Smooth muscle cell (in vitro differentiated cells): ENCODE measurements around the gene CACNA2D4. TPM values are rescaled to one million over a fixed set of nuclear protein-coding genes. Genes with fewer than 3 reads are reported as not detected.

ENCODE experiments used
- DNase-seq: peaks from one replicate; lab custom pipeline; 2025; ENCODE audit not compliant: unreplicated experiment; lab: John Stamatoyannopoulos, UW
- H2AFZ ChIP-seq: fragments of 200-600 bp; sonication (generic); 2 replicates; pipeline ENCODE4 v1.6.0; 2016; ENCODE audit warnings: antibody characterized with exemption, low read depth, mild to moderate bottlenecking
- H3F3A ChIP-seq: fragments of 200-600 bp; sonication (generic); 2 replicates; pipeline ENCODE4 v1.6.0; 2017; ENCODE audit warnings: antibody characterized with exemption, low read depth
- H3K27ac ChIP-seq: fragments of 200-600 bp; sonication (generic); 2 replicates; pipeline ENCODE4 v1.5.1; 2016; ENCODE audit warnings: low read depth, mild to moderate bottlenecking
- H3K27me3 ChIP-seq: fragments of 200-600 bp; sonication (generic); 2 replicates; pipeline ENCODE4 v1.6.1; 2016; ENCODE audit warnings: low read depth, mild to moderate bottlenecking
- H3K36me3 ChIP-seq: fragments of 200-600 bp; sonication (generic); 2 replicates; pipeline ENCODE4 v1.5.1; 2016; ENCODE audit warnings: low read depth
- H3K4me1 ChIP-seq: fragments of 200-600 bp; sonication (generic); 2 replicates; pipeline ENCODE4 v1.5.1; 2016; ENCODE audit warnings: low read depth
- H3K4me2 ChIP-seq: fragments of 200-600 bp; sonication (generic); 2 replicates; pipeline ENCODE4 v1.6.0; 2016; ENCODE audit warnings: mild to moderate bottlenecking
- H3K4me3 ChIP-seq: fragments of 200-600 bp; sonication (generic); 2 replicates; pipeline ENCODE4 v1.5.1; 2016; ENCODE audit warnings: mild to moderate bottlenecking
- H3K79me2 ChIP-seq: fragments of 200-600 bp; sonication (generic); 2 replicates; pipeline ENCODE4 v1.6.0; 2016; ENCODE audit warnings: low read depth, mild to moderate bottlenecking
- H3K9ac ChIP-seq: fragments of 200-600 bp; sonication (generic); 2 replicates; pipeline ENCODE4 v1.6.0; 2016; ENCODE audit warnings: low read depth
- H3K9me3 ChIP-seq: fragments of 200-600 bp; sonication (generic); replicated peaks from 2 replicates; pipeline ENCODE4 v1.5.1; 2016; ENCODE audit warnings: low read depth
- H4K20me1 ChIP-seq: fragments of 200-600 bp; sonication (generic); 2 replicates; pipeline ENCODE4 v1.6.0; 2016; ENCODE audit warnings: low read depth
- WGBS: methylation state at CpG from one replicate; pipeline ENCODE4 v1.1.7; 2016; ENCODE audit warnings: low lambda C conversion rate; 5-methylcytosine and 5-hydroxymethylcytosine counted together
- polyA plus RNA-seq: library from polyadenylated mRNA; unstranded; fragments of >200 nt; fragmentation: Nextera tagmentation; extraction: Ambion mirVana; gene quantifications from 2 replicates; pipeline ENCODE4 v1.2.1, GENCODE V29; 2016
- total RNA-seq: library from RNA; depleted of rRNA; stranded (reverse); fragments of >200 nt; gene quantifications from 2 replicates; pipeline ENCODE4 v1.2.3, GENCODE V29; 2014
- TF ChIP-seq, protein P1 (sequence below): fragments of 200-600 bp; sonication (generic); IDR thresholded peaks from 2 replicates; pipeline ENCODE4 v1.5.1; 2017; ENCODE audit warnings: borderline replicate concordance, mild to moderate bottlenecking, antibody characterized with exemption; ENCODE audit not compliant: insufficient read depth, poor library complexity, severe bottlenecking

The CACNA2D4 gene
- total and polyA plus RNA-seq, 2 experiments from 2014 or later, result 0.98 TPM; not detected in 1

DNA sequence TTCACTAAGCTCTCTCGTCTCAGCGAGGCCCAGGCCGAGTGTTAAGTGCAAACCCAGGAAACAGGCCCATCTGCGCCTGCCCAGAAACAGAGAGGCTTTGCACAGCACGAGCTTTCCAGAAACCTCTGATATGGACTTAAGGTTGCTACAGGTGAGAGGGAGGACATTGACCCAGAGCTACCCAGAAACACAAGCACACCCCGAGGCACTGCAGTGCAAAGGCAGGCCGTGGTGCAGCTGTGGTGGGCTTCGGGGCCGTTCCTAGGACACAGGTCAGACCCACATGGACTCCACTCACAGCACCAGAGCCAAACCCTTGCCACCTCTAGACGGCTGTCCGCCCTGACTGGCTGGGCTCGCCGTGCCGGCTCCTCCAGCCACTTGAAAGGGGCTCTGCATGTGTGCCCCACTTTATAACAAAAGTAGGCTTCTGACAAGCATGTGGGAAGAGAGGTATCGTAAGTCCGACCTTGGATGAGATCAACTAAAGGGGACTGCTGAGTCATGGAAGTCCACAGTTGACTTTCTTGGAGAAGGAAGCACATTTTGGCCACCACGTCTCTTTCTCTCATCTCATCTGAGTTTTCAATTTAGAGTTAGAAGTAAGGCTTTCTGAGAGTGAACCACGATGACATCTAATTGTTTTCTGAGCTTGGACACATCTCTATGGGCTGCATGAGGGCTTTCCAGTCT lies 38.2 kb downstream of the CACNA2D4 start:
- no peaks in the 10 kb centered on the region for H3K9me3 ChIP-seq
- no peak overlapping the region for H3K4me2 ChIP-seq
- H3F3A ChIP-seq, result no peaks in the 10 kb centered on the region
- H3K27me3 ChIP-seq, result peaks cover 8% of the 10 kb centered on the region
- no peak for DNase-seq
- TF ChIP-seq, protein P1, sequence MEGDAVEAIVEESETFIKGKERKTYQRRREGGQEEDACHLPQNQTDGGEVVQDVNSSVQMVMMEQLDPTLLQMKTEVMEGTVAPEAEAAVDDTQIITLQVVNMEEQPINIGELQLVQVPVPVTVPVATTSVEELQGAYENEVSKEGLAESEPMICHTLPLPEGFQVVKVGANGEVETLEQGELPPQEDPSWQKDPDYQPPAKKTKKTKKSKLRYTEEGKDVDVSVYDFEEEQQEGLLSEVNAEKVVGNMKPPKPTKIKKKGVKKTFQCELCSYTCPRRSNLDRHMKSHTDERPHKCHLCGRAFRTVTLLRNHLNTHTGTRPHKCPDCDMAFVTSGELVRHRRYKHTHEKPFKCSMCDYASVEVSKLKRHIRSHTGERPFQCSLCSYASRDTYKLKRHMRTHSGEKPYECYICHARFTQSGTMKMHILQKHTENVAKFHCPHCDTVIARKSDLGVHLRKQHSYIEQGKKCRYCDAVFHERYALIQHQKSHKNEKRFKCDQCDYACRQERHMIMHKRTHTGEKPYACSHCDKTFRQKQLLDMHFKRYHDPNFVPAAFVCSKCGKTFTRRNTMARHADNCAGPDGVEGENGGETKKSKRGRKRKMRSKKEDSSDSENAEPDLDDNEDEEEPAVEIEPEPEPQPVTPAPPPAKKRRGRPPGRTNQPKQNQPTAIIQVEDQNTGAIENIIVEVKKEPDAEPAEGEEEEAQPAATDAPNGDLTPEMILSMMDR, result no peak
- no peaks in the 10 kb centered on the region for H3K36me3 ChIP-seq
- WGBS, result 95% methylated on average over 18 of the region's 18 CpGs
- no peaks in the 10 kb centered on the region for H3K79me2 ChIP-seq
- no peak overlapping the region for H3K9ac ChIP-seq
- H4K20me1 ChIP-seq, result no peaks in the 10 kb centered on the region
- no peak overlapping the region for H3K4me3 ChIP-seq
- no peaks in the 10 kb centered on the region for H3K4me1 ChIP-seq
- H3K27ac ChIP-seq, result no peak overlapping the region
- no peak overlapping the region for H2AFZ ChIP-seq

DNA sequence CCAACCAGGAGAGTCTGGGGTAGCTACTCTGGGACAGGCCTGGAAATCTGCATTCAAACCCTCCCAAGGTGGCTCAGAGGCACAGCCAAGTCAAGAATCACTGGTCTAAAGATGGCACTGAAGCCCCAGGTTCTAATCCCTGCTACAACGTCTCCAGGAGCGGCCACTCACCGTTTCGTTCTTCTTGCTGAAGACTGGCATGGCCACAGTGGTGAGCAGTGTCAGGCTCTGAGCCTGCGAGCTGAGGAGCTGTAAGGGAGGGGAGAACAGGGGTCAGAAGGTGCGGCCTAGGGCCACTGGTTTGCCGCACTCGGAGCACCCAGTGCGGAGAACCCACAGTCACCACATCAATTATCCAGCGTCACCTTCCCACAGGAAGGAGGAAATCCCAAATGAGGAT lies 38.8 kb downstream of the CACNA2D4 start:
- no peaks in the 10 kb centered on the region for H3K4me1 ChIP-seq
- no peak overlapping the region for H2AFZ ChIP-seq
- no peak for DNase-seq
- H3K4me2 ChIP-seq, result no peak overlapping the region
- no peaks in the 10 kb centered on the region for H3K79me2 ChIP-seq
- WGBS, result 93% methylated on average over 10 of the region's 10 CpGs
- TF ChIP-seq, protein P1, result no peak
- no peaks in the 10 kb centered on the region for H4K20me1 ChIP-seq
- H3K9ac ChIP-seq, result no peak overlapping the region
- H3K36me3 ChIP-seq, result no peaks in the 10 kb centered on the region
- H3K4me3 ChIP-seq, result no peak overlapping the region
- H3K27me3 ChIP-seq, result peaks cover 11% of the 10 kb centered on the region
- H3K27ac ChIP-seq, result no peak overlapping the region
- H3F3A ChIP-seq, result no peaks in the 10 kb centered on the region
- H3K9me3 ChIP-seq, result no peaks in the 10 kb centered on the region

DNA sequence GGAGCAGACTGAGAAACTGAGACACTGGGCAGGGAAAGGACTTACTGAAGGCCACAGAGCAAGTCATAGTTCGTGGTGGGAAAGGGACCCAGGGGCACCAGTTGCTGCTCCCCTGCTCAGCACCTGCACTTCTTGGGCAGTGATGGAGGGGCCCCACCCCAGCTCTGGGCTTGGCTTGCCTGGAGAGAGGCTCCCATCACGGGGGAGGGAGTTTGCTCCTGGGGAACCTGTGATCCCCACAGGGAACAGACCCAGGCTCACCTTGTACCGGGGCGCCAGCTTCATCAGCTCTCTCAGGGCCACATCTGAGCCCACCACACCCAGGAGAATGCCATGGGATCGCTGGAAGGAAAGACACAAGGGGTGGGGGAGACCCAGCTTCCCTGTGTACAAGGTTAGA lies 39.8 kb downstream of the CACNA2D4 start:
- H2AFZ ChIP-seq, result no peak overlapping the region
- no peak for DNase-seq
- TF ChIP-seq, protein P1, result no peak
- no peaks in the 10 kb centered on the region for H3K79me2 ChIP-seq
- no peaks in the 10 kb centered on the region for H3K36me3 ChIP-seq
- H3F3A ChIP-seq, result no peaks in the 10 kb centered on the region
- H3K9me3 ChIP-seq, result no peaks in the 10 kb centered on the region
- H3K27ac ChIP-seq, result no peak overlapping the region
- no peaks in the 10 kb centered on the region for H4K20me1 ChIP-seq
- H3K27me3 ChIP-seq, result peaks cover 11% of the 10 kb centered on the region
- H3K4me3 ChIP-seq, result no peak overlapping the region
- WGBS, result 90% methylated on average over 5 of the region's 5 CpGs
- H3K4me2 ChIP-seq, result no peak overlapping the region
- no peaks in the 10 kb centered on the region for H3K4me1 ChIP-seq
- H3K9ac ChIP-seq, result no peak overlapping the region

DNA sequence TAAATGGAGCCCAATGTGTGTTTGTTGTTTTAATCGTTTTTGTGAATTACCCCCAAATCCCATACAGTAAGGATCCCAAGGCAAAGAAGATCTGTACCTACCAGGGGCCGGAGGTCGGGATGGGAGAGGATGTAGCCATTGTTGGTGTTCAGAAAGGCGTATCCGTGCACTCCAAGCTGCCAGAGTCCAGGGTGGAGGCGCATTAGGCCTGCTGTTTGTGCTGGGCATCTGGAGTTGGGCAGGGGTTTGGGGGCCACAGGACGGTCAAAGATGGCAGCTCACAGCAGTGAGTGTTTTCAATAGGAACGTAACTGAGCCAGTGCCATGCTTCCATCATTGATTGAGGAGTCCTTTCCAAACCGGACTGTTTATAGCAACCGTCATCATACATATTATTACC lies 40.2 kb downstream of the CACNA2D4 start:
- Histone ChIP-seq H3K4me1 (no peaks in the 10 kb centered on the region), H3K27me3 (peaks cover 11% of the 10 kb centered on the region), H3K27ac (no peak overlapping the region), H3F3A (no peaks in the 10 kb centered on the region), H3K36me3 (no peaks in the 10 kb centered on the region), H3K9ac (no peak overlapping the region), H4K20me1 (no peaks in the 10 kb centered on the region), H3K4me2 (no peak overlapping the region), H3K9me3 (no peaks in the 10 kb centered on the region), H3K4me3 (no peak overlapping the region), H3K79me2 (no peaks in the 10 kb centered on the region), H2AFZ (no peak overlapping the region)
- WGBS, result 95% methylated on average over 10 of the region's 10 CpGs
- DNase-seq, result no peak
- TF ChIP-seq, protein P1, result no peak
